Stimulated activated CD8-positive, alpha-beta memory T cell treated with anti-CD3 and anti-CD28 coated beads, Interleukin-4, amount 100 ng/mL, for 4 hours (primary cell): ENCODE data around the gene NHLRC2.

Experiments
- DNase-seq, 2 donors: peaks; one replicate each; pipeline ENCODE4 v3.0.0-alpha.2; 2020; ENCODE audit warnings: low read depth in 2 of 2, low spot score in 1 of 2

NHLRC2 gene

DNA sequence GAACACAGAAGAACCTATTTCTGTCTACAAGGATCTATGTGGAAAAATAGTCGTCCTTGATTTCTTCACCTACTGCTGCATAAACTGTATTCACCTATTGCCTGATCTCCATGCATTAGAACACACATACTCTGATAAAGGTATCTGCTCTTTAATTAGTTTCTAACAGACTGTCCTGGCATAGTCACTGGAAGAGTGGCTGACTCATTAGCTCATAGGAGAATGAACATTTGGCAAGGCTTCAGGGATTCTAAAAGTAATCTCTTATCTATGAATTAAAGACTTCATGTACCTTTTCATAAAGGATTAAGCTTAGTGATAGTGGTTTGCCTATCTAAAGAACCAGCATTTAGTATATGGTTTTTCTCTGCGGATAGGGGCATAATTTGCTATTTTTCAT lies 4.1 kb downstream of the NHLRC2 start:
- no peak for DNase-seq

DNA sequence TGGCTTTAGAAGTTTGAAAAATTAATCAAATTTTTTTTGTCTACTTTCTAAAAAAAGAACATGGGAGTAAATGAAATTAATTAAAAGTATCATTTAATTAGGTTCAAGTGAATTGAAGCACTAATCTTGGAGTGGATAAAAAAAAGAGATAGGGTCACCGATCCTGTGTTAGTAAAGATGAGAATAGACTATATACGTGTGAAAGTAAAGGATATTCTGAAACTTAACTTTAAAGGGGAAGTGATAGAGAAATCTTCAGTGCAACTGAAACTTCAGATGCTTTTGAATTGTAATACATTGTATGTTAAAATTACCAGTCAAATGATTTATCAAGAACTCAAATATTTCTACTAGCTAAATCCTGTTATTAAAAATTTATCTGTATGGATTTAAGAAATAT lies 4.8 kb downstream of the NHLRC2 start:
- DNase-seq: no peak

DNA sequence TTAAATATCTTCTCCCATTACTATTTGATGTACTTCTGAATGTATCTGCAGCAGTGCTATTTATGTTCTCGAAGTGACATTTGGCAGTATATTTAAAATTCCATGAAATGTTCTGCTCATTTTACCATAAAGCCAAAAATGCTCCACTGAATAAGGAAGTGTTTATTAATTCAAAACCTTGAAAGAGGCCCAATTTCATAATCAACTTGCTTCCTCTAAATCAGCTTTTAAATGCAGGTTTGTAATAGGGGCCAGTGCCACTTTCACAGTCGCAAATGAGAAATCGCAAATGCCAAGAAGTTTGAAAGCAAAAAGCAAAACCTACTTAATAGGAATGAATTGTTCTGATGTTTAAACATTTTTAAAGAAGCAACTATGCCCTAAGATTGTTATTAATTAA lies 11.4 kb downstream of the NHLRC2 start:
- no peak for DNase-seq

DNA sequence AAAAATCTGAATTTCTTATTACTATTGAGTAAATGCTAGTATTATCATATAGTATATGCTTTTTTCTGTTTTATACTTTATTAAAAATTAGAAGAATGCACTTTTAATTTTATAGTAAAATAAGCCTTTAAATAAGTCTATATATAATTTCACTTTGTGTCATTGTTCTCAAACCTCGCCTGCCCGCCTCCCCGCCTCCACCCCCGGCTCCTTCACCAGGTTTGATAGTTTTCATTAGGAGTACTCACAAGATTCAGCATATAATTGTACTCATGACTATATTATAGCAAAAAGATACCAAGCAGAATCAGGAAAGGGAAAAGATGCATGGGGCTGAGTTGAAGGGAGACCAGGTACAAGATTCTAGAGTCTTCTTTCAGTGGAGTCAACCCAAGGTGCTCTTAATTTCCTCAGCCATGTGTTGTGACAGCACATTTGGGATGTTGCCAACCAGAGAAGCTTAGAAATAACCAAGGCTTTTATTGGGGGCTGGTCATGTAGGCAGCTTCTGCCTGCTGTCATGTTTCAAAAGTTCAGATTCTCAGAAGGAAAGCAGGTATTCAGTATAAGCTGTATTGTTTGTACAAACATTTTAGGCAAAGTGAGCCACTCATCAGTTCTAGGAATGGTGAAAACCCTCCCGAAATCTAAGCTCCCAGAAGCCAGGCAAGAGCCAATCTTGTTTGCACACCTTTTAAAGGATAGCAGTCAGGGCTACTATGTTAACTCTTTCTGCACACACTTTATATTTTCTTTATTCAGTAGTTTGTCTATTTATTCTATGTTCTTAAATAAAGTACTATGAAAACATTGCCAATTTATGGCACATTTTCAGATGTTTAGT lies 12.3 kb downstream of the NHLRC2 start:
- DNase-seq: no peak

DNA sequence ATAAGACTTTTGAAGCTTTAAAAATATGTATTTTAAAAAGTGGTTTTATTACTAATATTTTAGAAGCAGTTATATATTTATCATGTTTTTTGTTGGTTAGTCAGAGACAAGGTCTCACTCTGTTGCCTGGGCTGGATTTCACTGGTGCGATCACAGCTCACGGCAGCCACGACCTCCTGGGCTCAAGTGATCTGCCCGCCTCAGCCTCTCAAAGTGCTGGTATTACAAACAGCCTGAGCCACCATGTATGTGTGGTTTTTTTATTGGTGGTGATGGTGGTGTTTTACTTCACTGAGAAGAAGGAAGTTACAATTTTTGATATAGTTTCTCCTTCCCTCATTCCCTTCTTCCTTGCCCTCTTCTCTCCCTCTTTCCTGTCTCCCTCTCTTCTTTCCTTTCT lies 13.4 kb downstream of the NHLRC2 start:
- no peak for DNase-seq

DNA sequence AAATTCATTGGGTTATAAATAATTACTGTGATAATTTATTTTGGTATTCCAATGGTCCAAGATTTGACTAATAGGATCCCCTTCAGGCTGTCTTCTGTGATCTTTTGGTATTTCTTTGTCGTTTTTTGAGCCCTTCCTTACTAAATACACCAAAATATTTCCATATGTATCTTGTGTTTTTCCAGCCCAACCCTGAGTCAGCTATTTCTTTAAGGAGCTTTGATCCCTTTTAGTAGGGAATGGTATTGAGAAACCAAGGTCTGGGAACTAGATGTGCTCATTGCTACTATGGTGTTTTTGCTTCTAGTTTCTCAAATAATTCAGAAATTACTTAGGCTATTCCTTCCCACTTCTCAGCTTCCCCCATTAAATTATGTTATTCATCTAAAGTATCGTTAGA lies 15.3 kb downstream of the NHLRC2 start:
- DNase-seq: no peak

DNA sequence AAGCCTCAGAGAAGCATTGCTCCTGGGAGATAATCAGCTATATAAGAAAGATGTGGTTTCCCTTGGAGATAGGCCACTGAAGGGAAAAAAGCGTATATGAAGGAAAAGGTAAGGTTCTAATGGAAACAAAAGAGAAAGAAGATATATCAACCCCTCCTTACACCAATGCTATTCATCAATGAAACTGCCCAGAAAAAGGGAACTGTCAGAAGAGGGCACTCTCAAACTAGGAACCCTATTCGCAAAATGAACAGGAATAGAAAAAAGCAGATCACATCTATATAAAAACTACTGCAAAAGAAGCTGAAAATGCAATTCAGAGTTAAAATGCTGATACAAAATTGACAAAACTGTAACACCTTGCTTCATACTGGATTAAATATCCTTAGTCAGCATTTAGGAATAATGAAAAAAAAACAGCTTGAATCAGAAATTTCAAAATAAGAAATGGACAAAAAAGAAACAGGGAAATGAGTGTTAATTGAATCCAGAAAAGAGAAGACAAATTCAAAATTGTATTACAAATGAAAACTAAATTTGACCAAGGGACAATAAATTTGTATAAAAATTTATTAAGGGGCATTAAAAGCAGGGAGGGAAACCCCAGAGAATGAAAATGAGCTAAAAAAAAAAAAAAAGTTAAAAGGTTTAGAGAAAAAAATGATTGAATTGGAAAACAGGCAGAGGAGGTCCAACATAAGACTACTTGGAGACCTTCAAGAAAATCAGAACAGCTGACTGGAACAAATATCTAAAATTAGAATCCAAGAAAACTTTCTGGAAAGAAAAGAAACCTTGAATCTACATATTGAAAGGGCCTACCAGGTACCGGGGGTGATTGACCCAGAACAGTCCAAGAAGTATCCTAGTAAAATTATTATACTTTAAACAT lies 17.9 kb downstream of the NHLRC2 start:
- no peak for DNase-seq

DNA sequence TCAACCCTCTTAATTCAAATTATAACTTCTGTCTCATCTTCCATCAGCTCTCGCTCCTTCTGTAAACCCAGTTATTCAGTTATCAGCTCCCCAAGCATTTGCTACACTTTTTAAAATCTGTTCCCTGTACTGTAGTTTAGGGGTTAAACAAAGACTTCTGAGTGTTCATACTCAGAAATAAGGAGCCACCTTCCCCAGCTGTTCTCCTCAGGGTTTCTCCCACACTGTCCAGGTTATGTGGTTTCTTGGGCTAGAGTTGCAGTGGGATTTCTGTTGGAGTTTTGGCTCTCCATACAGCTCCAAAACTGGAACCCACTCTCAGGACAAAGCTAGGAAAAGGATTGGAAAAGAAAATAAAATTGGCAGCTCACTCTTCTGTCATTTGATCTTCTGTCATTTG lies 20.8 kb downstream of the NHLRC2 start:
- DNase-seq: no peak

DNA sequence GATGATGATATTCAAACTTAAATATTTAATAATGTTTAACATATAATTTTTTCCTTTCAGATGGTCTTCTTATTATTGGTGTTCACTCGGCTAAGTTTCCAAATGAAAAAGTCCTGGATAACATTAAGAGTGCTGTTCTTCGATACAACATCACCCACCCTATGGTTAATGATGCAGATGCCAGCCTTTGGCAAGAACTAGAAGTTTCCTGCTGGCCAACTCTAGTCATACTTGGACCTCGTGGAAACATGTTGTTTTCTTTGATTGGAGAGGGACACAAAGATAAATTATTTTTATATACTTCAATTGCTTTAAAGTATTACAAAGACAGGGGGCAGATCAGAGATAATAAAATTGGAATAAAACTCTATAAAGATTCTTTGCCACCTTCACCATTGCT lies 22.0 kb downstream of the NHLRC2 start:
- no peak for DNase-seq

DNA sequence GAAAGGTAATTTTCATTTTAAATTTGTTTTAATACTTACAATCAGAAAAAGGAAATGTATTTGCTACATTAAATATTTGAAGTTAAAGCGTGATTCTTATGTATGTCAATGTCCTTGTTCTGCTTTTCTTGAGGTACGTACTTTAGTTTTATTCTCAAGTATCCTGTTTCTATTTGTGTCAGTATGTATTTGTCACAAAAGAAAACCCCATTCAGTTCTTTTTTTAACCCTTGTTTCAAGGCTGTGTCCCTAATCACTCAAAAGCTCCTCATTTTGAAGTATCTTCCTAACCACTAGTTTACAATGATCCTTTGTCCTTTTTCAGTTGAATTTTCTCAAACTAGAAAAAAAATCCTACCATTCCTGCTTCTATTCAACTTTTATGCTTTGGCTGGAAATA lies 25.2 kb downstream of the NHLRC2 start:
- no peak for DNase-seq

DNA sequence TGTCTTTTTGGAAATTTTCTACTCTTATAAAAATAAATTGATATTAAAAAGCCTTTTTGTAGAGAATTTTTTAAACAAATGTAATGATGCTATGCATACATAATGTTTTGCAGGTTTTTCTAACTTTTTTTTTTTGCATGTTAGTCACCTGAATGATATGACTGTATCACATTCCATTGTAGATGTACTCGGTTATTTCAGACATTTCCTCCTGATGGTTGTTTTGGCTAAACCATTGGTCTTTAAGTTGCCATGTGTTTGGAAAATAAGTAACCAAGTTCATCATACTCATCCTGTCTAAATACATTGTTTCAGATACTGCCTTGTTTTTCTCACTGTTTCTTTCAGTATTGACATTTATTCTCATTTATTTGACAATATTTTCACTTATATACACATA lies 25.8 kb downstream of the NHLRC2 start:
- DNase-seq: no peak

DNA sequence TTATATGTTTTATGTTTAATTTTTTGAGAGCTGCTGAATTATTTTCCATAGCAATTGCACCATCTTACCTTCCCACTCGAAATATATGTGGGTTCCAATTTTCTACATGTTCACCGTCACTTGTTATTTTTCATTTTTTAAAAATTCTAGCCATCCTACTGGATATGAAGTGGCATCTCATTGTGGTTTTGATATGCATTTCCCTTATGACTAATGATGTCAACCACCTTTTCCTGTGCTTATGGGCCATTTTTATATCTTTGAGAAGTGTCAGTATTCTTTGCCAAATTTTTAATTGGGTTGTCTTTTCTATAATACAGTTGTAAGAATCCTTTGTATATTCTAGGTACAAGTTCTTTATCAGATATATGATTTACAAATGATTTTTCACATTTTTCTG lies 27.8 kb downstream of the NHLRC2 start:
- no peak for DNase-seq

DNA sequence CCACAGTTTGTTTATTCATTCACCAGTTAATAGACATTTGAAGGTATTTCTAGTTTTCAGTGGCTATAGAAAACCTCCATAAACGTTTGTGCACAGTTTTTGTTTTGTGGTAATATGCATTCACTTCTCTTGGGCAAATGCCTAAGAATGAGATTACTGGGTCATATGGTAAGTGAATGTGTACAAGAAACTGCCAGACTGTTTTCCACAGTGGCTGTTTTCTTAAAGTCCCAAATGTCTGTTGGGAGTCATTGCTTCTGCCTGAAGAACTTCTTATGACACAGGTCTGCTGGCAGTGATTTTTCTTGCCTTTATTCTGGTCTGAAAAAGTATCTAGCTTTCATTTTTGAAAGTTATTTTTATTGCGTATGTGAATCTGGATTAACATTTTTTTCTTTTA lies 35.5 kb downstream of the NHLRC2 start:
- DNase-seq: no peak

DNA sequence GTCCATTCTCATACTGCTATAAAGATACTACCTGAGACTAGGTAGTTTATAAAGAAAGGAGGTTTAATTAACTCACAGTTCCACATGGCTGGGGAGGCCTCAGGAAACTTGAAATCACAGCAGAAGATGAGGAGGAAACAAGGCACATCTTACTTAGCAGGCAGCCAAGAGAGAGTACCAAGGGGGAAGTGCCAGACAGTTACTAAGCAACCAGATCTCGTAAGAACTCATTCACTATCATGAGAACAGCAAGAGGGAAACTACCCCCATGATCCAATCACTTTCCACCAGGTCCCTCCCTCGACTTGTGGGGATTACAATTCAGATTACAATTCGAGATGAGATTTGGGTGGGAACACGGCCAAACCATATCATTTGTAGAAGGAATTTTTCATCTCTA lies 36.3 kb downstream of the NHLRC2 start:
- no peak for DNase-seq

DNA sequence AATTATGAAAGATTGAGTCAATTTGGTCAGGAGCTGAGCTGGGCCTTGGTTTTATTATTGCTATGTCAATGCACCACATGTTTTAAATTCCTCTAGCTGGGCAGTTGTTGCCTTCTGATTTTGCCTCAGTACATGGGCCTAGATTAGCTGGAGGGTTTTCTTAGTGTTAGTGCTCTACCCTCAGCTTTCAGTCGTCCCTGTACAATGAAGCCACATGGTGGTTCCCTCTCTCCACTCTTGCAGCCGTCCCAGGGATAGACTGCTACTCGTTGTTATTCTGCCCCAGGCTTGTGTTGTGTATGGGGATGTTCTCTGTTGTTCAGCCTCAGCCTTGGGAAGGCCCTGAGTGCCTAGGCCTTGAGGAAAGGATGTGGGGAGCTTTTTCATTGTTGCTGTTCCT lies 37.0 kb downstream of the NHLRC2 start:
- DNase-seq: no peak

DNA sequence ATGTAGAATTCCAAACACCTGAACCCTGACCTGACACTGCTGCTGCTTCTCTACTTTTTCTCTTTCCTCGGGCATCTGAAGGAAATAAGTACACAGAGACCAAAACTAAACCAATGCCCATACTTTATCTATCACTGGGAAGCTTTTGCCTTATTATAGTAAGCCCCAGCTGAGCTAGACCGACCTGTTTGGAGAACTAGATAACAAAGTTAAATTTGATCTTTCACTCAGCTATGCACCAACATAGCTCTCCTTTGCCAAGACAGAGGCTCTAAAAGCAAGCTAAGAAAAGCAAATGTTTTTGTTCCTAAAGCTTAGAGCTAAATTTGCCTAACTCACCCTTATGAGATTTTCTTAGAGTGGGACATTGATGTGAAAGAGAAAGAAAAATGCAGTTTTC lies 39.1 kb downstream of the NHLRC2 start:
- no peak for DNase-seq

DNA sequence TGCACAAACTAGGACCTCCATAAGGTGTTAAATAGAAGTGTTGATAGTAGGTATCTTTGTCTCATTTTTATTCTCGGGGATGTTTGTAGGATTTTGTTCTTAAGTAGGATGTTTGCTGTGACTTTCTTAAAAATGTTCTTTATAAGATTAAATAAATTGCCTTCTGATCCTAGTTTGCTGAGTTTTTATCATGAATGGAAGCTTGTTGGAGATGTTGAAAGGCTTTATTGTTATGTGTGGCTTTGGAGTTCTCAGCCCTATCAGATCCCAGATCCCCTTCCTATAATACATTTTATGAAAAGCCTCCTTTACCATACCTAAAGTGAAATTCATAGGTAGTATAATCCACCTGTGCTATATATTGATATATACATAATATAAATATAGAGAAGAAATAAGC lies 40.1 kb downstream of the NHLRC2 start:
- no peak for DNase-seq

DNA sequence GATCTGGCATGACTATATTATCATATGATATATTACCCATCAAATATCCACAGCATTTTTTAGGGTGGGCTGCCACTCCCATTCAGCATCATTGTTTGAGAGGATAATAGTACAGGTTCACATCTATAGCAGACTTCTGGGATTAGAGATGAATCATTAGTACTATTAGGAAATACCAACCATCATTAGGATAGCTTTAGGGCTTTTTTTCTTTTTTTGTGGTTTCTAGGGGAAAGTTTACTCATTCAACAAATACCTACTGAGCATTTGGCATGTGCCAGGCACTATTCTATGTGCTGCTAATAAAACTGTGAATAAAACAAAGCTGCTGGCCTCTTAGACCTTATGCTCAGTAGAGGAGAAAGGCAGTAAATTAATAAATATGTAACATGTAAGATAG lies 40.6 kb downstream of the NHLRC2 start:
- no peak for DNase-seq

DNA sequence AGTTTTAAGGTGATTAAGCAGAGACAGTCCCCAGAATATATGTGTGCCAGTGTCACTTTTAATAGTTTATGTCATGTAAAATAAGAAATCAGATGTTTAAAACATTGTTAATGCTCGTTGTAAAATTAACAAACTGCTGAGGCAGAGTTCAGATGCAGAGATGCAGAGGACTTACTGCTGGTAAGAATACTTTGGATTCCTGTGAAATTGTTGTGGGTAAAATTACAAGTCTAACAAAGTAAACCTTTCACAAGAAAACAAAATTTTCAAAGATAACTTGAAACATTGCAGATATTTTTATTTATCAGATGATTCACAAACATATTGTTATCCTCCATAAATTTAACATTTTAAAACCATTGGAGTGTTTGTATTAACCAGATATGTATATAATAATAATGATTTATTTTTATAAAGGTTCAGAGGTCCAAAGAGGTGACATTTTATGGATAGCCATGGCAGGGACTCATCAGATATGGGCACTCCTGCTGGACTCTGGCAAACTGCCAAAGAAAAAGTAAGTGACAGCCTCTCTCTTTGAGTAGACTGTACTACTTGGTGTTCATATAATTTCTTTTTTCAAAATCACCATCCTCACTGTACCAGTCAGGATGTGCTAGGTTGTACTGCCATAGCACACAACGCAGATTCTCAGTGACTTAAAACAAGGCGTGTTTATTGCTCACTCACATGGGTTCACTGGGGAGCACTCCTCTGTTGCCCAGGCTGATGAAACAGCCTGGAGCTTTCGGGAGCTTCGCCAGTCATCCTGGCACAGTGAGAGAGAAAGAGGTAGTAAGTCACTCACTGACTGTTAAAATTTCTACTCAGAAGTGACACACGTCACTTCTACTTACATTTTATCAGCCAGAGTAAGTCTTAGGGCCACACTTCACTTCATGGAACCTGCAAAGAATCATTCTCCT lies 43.5 kb downstream of the NHLRC2 start:
- DNase-seq: no peak

DNA sequence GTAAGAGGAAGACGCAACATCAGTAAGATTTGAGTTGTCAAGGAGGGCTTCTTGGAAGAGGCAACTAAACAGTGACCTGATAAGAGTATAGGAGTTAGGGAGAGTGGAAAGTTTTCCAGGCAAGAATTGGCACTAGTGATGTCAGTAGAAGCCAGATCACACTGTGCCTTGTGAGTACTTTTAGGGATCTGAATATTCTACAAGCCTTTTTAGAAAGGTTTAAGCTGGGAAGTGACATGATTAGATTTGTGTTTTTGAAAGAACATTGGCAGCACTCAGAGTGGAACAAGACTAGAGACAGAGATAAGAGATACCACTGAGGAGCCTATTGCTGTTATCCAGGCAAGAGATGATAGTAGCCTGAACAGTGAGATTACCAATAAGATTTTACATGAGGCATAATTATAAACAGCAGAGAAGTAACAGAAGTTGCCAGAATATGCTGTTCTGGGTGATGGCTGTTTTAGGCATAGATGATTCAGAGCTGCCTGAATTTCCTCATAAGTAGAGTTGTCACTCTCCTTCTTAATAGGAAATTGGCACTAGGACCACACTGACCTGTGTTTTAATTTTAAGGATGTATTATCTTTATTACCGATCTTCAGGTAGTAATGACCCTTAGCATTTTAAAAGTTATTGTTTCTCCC lies 45.6 kb downstream of the NHLRC2 start:
- no peak for DNase-seq

DNA sequence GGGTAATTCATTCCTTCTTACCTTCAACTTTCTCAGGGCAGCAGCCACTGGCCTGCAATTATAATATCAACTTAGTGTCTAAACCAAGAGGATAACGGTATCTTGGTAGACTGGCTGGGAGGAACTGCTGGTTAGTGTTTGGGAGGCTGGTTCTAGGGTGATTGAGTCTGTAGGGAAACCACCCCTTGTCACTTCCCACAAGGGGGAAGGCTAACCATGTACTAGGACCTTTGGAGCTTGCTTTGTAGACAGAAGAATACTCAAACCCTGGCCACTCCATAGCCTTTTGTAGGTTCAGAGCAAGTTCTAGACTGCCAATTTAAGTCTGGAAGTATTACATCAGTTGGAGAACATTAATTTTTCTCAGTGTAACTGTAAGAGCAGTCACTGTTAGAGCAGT lies 51.3 kb downstream of the NHLRC2 start:
- no peak for DNase-seq
